C4-2B (cell line): ENCODE data around the gene HTR6.

Experiments
- ZFX ChIP-seq: fragments of 450-650 bp; IDR thresholded peaks from 2 replicates; pipeline ENCODE4 v1.6.1; 2017
- TF ChIP-seq, protein P1 (sequence below): fragments of 450-650 bp; conservative IDR thresholded peaks from 2 replicates; pipeline ENCODE4 v1.5.1; 2017; ENCODE audit warnings: mild to moderate bottlenecking

GRCh38 chr1:19640363-19641316 lies 24.0 kb upstream of the HTR6 start:
- TF ChIP-seq, protein P1, sequence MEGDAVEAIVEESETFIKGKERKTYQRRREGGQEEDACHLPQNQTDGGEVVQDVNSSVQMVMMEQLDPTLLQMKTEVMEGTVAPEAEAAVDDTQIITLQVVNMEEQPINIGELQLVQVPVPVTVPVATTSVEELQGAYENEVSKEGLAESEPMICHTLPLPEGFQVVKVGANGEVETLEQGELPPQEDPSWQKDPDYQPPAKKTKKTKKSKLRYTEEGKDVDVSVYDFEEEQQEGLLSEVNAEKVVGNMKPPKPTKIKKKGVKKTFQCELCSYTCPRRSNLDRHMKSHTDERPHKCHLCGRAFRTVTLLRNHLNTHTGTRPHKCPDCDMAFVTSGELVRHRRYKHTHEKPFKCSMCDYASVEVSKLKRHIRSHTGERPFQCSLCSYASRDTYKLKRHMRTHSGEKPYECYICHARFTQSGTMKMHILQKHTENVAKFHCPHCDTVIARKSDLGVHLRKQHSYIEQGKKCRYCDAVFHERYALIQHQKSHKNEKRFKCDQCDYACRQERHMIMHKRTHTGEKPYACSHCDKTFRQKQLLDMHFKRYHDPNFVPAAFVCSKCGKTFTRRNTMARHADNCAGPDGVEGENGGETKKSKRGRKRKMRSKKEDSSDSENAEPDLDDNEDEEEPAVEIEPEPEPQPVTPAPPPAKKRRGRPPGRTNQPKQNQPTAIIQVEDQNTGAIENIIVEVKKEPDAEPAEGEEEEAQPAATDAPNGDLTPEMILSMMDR = no peak
- no peak for TF ChIP-seq ZFX
